ENCODE results near the gene ZNF695. TPM values are rescaled to one million over a fixed set of nuclear protein-coding genes. Genes with fewer than 3 reads are reported as not detected.

Gene ZNF695
- total and polyA plus RNA-seq, 2 of the 13 experiments (the other 11 are each of a cell fraction or from before 2014, with no cell fraction given), result 2.9 to 11.6 TPM

- TF ChIP-seq YY1 (IDR thresholded peaks at IDR 0.05; ENCODE audit: insufficient read depth, insufficient replicate concordance, low read depth, low read length) (no peak), MIER3 (CRISPR knock-in tag; IDR thresholded peaks at IDR 0.05; ENCODE audit: borderline replicate concordance) (peak; percentile 72; the same call in 1 of the 2 replicates), KDM2A (CRISPR knock-in tag; IDR thresholded peaks at IDR 0.05; ENCODE audit: borderline replicate concordance, low read depth) (peak; percentile 24; the same call in 1 of the 2 replicates), XRCC5 (optimal IDR thresholded peaks at IDR 0.05; ENCODE audit: low read length) (peak; percentile 21), STAG1 (CRISPR knock-in tag; IDR thresholded peaks at IDR 0.05) (peak; percentile 6; the same call in 1 of the 2 replicates), ZNF704 (CRISPR knock-in tag; IDR thresholded peaks at IDR 0.05; ENCODE audit: borderline replicate concordance) (no peak), MYNN (CRISPR knock-in tag; IDR thresholded peaks at IDR 0.05; ENCODE audit: low read depth) (no peak), ZNF232 (CRISPR knock-in tag; IDR thresholded peaks at IDR 0.05; ENCODE audit: borderline replicate concordance) (no peak), ZNF205 (CRISPR knock-in tag; IDR thresholded peaks at IDR 0.05) (0 out of 2 replicates have a peak, but pooled peaks have one; percentile 28), THAP11 (CRISPR knock-in tag; IDR thresholded peaks at IDR 0.05) (peak; percentile 30; the same call in 1 of the 2 replicates), IKZF5 (CRISPR knock-in tag; IDR thresholded peaks at IDR 0.05) (peak; percentile 36; the same call in 1 of the 2 replicates), JUNB (CRISPR knock-in tag; IDR thresholded peaks at IDR 0.05; ENCODE audit: borderline replicate concordance) (no peak)
- TF ChIP-seq, protein P1, sequence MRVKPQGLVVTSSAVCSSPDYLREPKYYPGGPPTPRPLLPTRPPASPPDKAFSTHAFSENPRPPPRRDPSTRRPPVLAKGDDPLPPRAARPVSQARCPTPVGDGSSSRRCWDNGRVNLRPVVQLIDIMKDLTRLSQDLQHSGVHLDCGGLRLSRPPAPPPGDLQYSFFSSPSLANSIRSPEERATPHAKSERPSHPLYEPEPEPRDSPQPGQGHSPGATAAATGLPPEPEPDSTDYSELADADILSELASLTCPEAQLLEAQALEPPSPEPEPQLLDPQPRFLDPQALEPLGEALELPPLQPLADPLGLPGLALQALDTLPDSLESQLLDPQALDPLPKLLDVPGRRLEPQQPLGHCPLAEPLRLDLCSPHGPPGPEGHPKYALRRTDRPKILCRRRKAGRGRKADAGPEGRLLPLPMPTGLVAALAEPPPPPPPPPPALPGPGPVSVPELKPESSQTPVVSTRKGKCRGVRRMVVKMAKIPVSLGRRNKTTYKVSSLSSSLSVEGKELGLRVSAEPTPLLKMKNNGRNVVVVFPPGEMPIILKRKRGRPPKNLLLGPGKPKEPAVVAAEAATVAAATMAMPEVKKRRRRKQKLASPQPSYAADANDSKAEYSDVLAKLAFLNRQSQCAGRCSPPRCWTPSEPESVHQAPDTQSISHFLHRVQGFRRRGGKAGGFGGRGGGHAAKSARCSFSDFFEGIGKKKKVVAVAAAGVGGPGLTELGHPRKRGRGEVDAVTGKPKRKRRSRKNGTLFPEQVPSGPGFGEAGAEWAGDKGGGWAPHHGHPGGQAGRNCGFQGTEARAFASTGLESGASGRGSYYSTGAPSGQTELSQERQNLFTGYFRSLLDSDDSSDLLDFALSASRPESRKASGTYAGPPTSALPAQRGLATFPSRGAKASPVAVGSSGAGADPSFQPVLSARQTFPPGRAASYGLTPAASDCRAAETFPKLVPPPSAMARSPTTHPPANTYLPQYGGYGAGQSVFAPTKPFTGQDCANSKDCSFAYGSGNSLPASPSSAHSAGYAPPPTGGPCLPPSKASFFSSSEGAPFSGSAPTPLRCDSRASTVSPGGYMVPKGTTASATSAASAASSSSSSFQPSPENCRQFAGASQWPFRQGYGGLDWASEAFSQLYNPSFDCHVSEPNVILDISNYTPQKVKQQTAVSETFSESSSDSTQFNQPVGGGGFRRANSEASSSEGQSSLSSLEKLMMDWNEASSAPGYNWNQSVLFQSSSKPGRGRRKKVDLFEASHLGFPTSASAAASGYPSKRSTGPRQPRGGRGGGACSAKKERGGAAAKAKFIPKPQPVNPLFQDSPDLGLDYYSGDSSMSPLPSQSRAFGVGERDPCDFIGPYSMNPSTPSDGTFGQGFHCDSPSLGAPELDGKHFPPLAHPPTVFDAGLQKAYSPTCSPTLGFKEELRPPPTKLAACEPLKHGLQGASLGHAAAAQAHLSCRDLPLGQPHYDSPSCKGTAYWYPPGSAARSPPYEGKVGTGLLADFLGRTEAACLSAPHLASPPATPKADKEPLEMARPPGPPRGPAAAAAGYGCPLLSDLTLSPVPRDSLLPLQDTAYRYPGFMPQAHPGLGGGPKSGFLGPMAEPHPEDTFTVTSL (CRISPR knock-in tag; IDR thresholded peaks at IDR 0.05; ENCODE audit: borderline replicate concordance), result peak; percentile 64; the same call in 1 of the 2 replicates
- TF ChIP-seq, protein P2, sequence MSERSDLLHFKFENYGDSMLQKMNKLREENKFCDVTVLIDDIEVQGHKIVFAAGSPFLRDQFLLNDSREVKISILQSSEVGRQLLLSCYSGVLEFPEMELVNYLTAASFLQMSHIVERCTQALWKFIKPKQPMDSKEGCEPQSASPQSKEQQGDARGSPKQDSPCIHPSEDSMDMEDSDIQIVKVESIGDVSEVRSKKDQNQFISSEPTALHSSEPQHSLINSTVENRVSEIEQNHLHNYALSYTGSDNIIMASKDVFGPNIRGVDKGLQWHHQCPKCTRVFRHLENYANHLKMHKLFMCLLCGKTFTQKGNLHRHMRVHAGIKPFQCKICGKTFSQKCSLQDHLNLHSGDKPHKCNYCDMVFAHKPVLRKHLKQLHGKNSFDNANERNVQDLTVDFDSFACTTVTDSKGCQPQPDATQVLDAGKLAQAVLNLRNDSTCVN (CRISPR knock-in tag; IDR thresholded peaks at IDR 0.05; ENCODE audit: borderline replicate concordance), result peak; percentile 94; the same call in 1 of the 2 replicates
- TF ChIP-seq, protein P3, sequence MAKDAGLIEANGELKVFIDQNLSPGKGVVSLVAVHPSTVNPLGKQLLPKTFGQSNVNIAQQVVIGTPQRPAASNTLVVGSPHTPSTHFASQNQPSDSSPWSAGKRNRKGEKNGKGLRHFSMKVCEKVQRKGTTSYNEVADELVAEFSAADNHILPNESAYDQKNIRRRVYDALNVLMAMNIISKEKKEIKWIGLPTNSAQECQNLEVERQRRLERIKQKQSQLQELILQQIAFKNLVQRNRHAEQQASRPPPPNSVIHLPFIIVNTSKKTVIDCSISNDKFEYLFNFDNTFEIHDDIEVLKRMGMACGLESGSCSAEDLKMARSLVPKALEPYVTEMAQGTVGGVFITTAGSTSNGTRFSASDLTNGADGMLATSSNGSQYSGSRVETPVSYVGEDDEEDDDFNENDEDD (CRISPR knock-in tag; IDR thresholded peaks at IDR 0.05; ENCODE audit: borderline replicate concordance), result 0 out of 2 replicates have a peak, but pooled peaks have one; percentile 32
- TF ChIP-seq, protein P4, sequence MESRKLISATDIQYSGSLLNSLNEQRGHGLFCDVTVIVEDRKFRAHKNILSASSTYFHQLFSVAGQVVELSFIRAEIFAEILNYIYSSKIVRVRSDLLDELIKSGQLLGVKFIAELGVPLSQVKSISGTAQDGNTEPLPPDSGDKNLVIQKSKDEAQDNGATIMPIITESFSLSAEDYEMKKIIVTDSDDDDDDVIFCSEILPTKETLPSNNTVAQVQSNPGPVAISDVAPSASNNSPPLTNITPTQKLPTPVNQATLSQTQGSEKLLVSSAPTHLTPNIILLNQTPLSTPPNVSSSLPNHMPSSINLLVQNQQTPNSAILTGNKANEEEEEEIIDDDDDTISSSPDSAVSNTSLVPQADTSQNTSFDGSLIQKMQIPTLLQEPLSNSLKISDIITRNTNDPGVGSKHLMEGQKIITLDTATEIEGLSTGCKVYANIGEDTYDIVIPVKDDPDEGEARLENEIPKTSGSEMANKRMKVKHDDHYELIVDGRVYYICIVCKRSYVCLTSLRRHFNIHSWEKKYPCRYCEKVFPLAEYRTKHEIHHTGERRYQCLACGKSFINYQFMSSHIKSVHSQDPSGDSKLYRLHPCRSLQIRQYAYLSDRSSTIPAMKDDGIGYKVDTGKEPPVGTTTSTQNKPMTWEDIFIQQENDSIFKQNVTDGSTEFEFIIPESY (CRISPR knock-in tag; IDR thresholded peaks at IDR 0.05), result peak; percentile 52; the same call in 1 of the 2 replicates
Observed at GRCh38 chr1:246947255-246947654, 60.6 kb downstream of the ZNF695 start (continued).

Measured in HepG2 (cell line).